K562 (cell line): ENCODE results near the gene NINJ2. TPM values are rescaled to one million over a fixed set of nuclear protein-coding genes. Genes with fewer than 3 reads are reported as not detected.

Experiments used
- ATAC-seq: fragments of 200-7000 bp; cut with Tn5 transposase; 3 replicates; pipeline ENCODE4 v1.9.1; 2020; ENCODE audit warnings: moderate library complexity
- BruUV-seq: library from RNA; stranded (reverse); fragments of 400-500 nt; replicated peaks from 2 replicates; lab custom pipeline; 2021; lab: Mats Ljungman, UMichigan
- CTCF ChIA-PET: fragments of 300-600 bp; formaldehyde crosslinking; extraction: SDS; loops from one replicate; lab custom pipeline; 2021; ENCODE audit warnings: low intra/inter-chr PET ratio; lab: Yijun Ruan, JAX
- POLR2A ChIA-PET: fragments of 300-600, 350-650 bp; sonication (Branson Sonifier 250); formaldehyde crosslinking; extraction: SDS; loops from one replicate; lab custom pipeline; 2021; ENCODE audit warnings: antibody characterized with exemption, inconsistent platforms; lab: Yijun Ruan, JAX
- DNase-seq, 4 experiments: peaks; one replicate each; pipeline versions ENCODE4 v3.0.0 to v3.0.0-alpha.2; 2011 to 2018; ENCODE audit warnings: low spot score in 3 of 4, mixed read lengths in 3 of 4; ENCODE audit errors: extremely low read depth in 1 of 4
- FAIRE-seq: peaks from 2 replicates; lab custom pipeline; 2011; peaks lifted over from hg19 to GRCh38; lab: Jason Lieb, UNC
- H2AFZ ChIP-seq: 2 replicates; pipeline ENCODE4 v1.6.0; 2011; ENCODE audit warnings: low read depth, low read length, control low read depth, inconsistent platforms
- H3K27ac ChIP-seq: fragments of 200-600 bp; 3 replicates; pipeline ENCODE4 v1.8.0; 2011; ENCODE audit warnings: low read depth, mild to moderate bottlenecking, control low read depth, inconsistent platforms, low read length, moderate library complexity, mixed read lengths; ENCODE audit errors: extremely low read depth
- H3K27me3 ChIP-seq, 2 experiments: fragments of 300-600 bp in 1 of 2; 2 replicates in 1 of 2; 3 replicates in 1 of 2; pipeline versions ENCODE4 v1.6.0 to v1.8.0; 2011; ENCODE audit warnings: inconsistent platforms in 2 of 2, low read length in 2 of 2, mild to moderate bottlenecking in 1 of 2, mixed read lengths in 1 of 2, moderate library complexity in 1 of 2; ENCODE audit not compliant: control insufficient read depth in 2 of 2, insufficient read depth in 2 of 2
- H3K36me3 ChIP-seq: fragments of 300-600 bp; 3 replicates; pipeline ENCODE4 v1.8.0; 2011; ENCODE audit warnings: mild to moderate bottlenecking, low read length, inconsistent platforms; ENCODE audit not compliant: control insufficient read depth, insufficient read depth
- H3K4me1 ChIP-seq, 2 experiments: fragments of 200-600 bp in 1 of 2; replicated peaks in 1 of 2; 2 replicates in 1 of 2; 3 replicates in 1 of 2; pipeline versions ENCODE4 v1.5.1 to v1.8.0; 2011; ENCODE audit warnings: inconsistent platforms in 2 of 2, low read length in 2 of 2, mild to moderate bottlenecking in 1 of 2, mixed read lengths in 1 of 2, moderate library complexity in 1 of 2; ENCODE audit not compliant: control insufficient read depth in 2 of 2, insufficient read depth in 2 of 2
- H3K4me2 ChIP-seq: 2 replicates; pipeline ENCODE4 v1.6.1; 2011; ENCODE audit warnings: low read length, control low read depth, inconsistent platforms, mixed read lengths; ENCODE audit not compliant: insufficient read depth
- H3K4me3 ChIP-seq: fragments of 200-600 bp; sonication (generic), shearing (Covaris generic); 2 replicates; pipeline ENCODE4 v1.5.1; 2016; ENCODE audit warnings: control low read depth, inconsistent platforms
- H3K79me2 ChIP-seq: fragments of 200-600 bp; 3 replicates; pipeline ENCODE4 v1.8.0; 2011; ENCODE audit warnings: low read length, inconsistent platforms; ENCODE audit not compliant: control insufficient read depth, insufficient read depth
- H3K9ac ChIP-seq, 2 experiments: 2 replicates each; pipeline versions ENCODE4 v1.6.0 to v1.6.1; 2011; ENCODE audit warnings: low read depth in 2 of 2, low read length in 2 of 2, control low read depth in 1 of 2, inconsistent platforms in 1 of 2, mild to moderate bottlenecking in 1 of 2, mixed read lengths in 1 of 2; ENCODE audit not compliant: insufficient read depth in 1 of 2
- H3K9me1 ChIP-seq: one replicate; pipeline ENCODE4 v1.6.0; 2011; ENCODE audit warnings: inconsistent platforms, mild to moderate bottlenecking, low read length, moderate library complexity; ENCODE audit not compliant: control insufficient read depth, insufficient read depth
- H3K9me3 ChIP-seq: replicated peaks from 2 replicates; pipeline ENCODE4 v1.5.1; 2011; ENCODE audit warnings: low read depth, low read length, inconsistent platforms; ENCODE audit not compliant: control insufficient read depth, insufficient read depth
- H4K20me1 ChIP-seq: replicated peaks from 2 replicates; pipeline ENCODE4 v1.6.1; 2011; ENCODE audit warnings: low read length, inconsistent platforms, mixed read lengths; ENCODE audit not compliant: control insufficient read depth, insufficient read depth
- NBN ChIP-seq: fragments of 450-650 bp; IDR thresholded peaks from 2 replicates; pipeline ENCODE4 v1.6.1; 2016; ENCODE audit warnings: low read depth, mild to moderate bottlenecking
- SRF ChIP-seq, 2 experiments: fragments of 250-450, 450-650 bp in 1 of 2; sonication (Bioruptor Pico) in 1 of 2; sonication (generic) in 1 of 2; formaldehyde crosslinking; IDR thresholded peaks; 2 replicates each; pipeline versions ENCODE4 v1.5.0 to v1.5.1; 2020 to 2022; ENCODE audit warnings: mild to moderate bottlenecking in 1 of 2, missing genetic modification reagents in 1 of 2
- TFE3 ChIP-seq: fragments of 450-650 bp; formaldehyde crosslinking; IDR thresholded peaks from 2 replicates; pipeline ENCODE4 v1.4.0; 2020; ENCODE audit warnings: mild to moderate bottlenecking, mixed read lengths
- ZNF398 ChIP-seq: fragments of 250-450 bp; sonication (Bioruptor Pico); IDR thresholded peaks from 2 replicates; pipeline ENCODE4 v1.8.0; 2021; ENCODE audit warnings: moderate library complexity, mild to moderate bottlenecking, inconsistent platforms
- ZNF707 ChIP-seq: fragments of 250-450 bp; sonication (Bioruptor Pico); conservative IDR thresholded peaks from 2 replicates; pipeline ENCODE4 v1.8.0; 2022; ENCODE audit warnings: inconsistent platforms, mild to moderate bottlenecking, moderate library complexity
- WGBS: fragments of 100-300 bp; shearing (Covaris generic); methylation state at CpG from one replicate; pipeline ENCODE4 v1.1.6; 2016; ENCODE audit warnings: low coverage, mixed read lengths; ENCODE audit not compliant: insufficient coverage; ENCODE audit errors: missing lambda C conversion rate; 5-methylcytosine and 5-hydroxymethylcytosine counted together
- in situ Hi-C: fragments of 300-500 bp; cut with MboI; formaldehyde crosslinking; loops from 4 replicates; pipeline ENCODE4 v1.15.0; 2018; ENCODE audit warnings: inconsistent platforms, mixed read lengths
- intact Hi-C: fragments of 100-400 bp; cut with micrococcal nuclease; formaldehyde crosslinking; loops from 2 replicates; pipeline ENCODE4 v1.14.2; 2022
- polyA plus RNA-seq, 8 experiments: library from polyadenylated mRNA; depleted of rRNA in 4 of 8; stranded (reverse) in 5 of 8; unstranded in 3 of 8; fragments of >200 nt; fragmentation: Nextera tagmentation in 2 of 8; fragmentation: Illumina TruSeq in 1 of 8; extraction: Ambion mirVana in 2 of 8; extraction: Trizol in 1 of 8; gene quantifications; 2 replicates each; pipeline versions ENCODE4 v1.2.1 to v1.2.3, GENCODE V29; 2011 to 2014; ENCODE audit warnings: inconsistent platforms in 1 of 8, missing spikeins in 1 of 8
- total RNA-seq, 7 experiments: library from RNA; depleted of rRNA in 6 of 7; stranded (reverse); fragments of >200 nt in 6 of 7; fragmentation: Illumina TruSeq in 2 of 7; extraction: Trizol in 2 of 7; gene quantifications; 2 replicates each; pipeline versions ENCODE4 v1.2.1 to v1.2.3, GENCODE V29; 2011 to 2021; ENCODE audit warnings: low replicate concordance in 1 of 7
- TF ChIP-seq, protein P1 (sequence below): sonication (generic); formaldehyde crosslinking; IDR thresholded peaks from 2 replicates; pipeline ENCODE4 v1.8.0; 2022; ENCODE audit warnings: missing genetic modification reagents, mild to moderate bottlenecking, borderline replicate concordance

The NINJ2 gene
- total and polyA plus RNA-seq, 9 of the 15 experiments (the other 6 are each of a cell fraction or from before 2014, with no cell fraction given): 2.6 to 16.0 (median 4.5) TPM

DNA sequence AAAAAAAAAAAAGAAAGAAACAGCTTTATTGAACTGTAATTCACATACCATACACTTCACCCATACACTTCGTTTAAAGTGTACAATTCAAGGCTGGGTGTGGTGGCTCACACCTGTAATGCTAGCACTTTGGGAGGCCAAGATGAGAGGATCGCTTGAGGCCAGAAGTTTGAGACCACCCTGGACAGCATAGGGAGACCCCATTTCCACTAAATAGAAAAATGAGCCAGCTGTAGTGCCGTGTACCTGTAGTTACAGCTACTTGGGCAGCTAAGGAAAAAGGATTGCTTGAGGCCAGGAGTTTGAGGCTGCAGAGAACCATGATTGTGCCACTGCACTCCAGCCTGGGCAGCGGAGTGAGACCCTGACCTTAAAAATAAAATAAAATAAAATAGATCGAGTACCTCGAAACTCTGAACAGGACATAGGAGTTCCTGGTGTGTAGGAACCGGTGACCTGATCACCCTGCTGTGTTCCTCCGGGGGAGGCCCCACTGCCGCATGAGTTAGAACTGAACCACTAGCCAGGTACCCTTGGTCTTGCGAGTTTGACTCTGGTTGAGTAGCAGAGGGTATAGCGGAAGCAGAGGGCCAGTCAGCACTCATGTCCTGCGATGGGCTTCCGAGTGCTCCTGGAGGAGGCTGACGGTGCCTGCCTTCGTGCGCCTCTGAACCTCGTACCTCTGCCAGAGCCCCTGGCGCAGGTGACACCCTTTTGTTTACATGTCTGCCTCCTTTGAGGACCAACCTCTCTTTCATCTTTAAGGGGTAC is 123.5 kb downstream of the NINJ2 start (continued):
- no peak for TF ChIP-seq ZNF398 (CRISPR knock-in tag)

DNA sequence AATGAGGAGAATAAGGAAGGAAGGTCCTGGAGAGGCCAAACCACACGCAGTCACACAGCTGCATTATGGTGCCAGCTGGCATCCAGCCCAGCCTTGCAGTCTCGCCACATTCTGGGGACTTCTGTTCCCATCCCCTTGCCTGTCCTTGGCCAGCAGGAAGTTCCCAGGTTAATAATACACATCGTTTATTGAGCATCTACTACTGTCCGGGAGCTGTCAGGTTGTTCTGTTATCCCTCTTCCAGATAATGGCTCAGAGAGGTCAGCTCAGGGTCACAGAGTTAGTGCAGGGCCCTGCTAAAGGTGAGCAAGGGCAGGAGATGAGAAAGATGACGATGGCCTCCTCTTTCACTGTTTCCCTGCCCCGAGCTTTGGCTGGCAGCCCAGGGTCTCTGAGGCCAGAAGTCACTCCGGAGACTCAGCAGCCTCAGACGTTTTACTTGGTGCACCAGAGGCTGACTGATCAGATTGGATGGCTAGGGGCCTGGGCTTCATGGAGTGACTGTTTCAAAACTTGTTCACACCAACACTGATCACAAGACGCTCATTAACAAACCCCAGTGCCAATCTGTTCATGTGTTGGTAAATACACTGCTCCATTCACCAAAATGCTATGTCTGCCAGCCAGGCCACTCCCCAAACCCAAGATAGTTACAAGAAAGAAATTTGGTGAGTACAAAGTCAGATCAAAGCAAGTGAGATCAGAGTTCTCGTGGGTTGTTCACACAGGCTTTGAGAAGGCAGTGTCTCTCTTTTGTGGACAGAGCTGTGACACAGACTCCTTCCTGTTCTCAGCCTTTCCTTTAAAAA is 124.3 kb downstream of the NINJ2 start:
- peaks cover 5 to 44% of the 10 kb centered on the region in 2 experiments; a peak in 3 of 5 replicates for H3K27me3 ChIP-seq
- H3K9me3 ChIP-seq: no peaks in the 10 kb centered on the region
- no peak for ATAC-seq
- no peaks in the 10 kb centered on the region for H3K79me2 ChIP-seq
- no peaks in the 10 kb centered on the region for H3K36me3 ChIP-seq
- CTCF ChIA-PET: no interaction called here
- no peaks in the 10 kb centered on the region for H3K4me1 ChIP-seq
- H3K4me3 ChIP-seq: no peak overlapping the region
- BruUV-seq: no TSS peak
- 0 out of 2 replicates have a peak, but pooled peaks cover 5% of the 10 kb centered on the region for H4K20me1 ChIP-seq
- whole genome bisulfite sequencing: 3% methylated on average over 9 of the region's 10 CpGs
- intact Hi-C loops (no loop called here), in situ Hi-C loops (no loop called here)
- no peak overlapping the region for H3K27ac ChIP-seq
- no peak overlapping the region for H2AFZ ChIP-seq
- no peak for DNase-seq
- no peak overlapping the region for H3K4me2 ChIP-seq
- no peaks in the 10 kb centered on the region for H3K9me1 ChIP-seq
- H3K9ac ChIP-seq: peak overlapping the region in 1 of 2 experiments; percentile 43; a peak in 1 of 4 replicates
- no peak for FAIRE-seq
- POLR2A ChIA-PET: no interaction called here
- TF ChIP-seq TFE3 (CRISPR knock-in tag): no peak
- no peak for TF ChIP-seq SRF (CRISPR knock-in tag; IDR thresholded peaks at IDR 0.05)
- TF ChIP-seq ZNF707 (CRISPR knock-in tag): no peak
- no peak for TF ChIP-seq NBN
- TF ChIP-seq, protein P1, sequence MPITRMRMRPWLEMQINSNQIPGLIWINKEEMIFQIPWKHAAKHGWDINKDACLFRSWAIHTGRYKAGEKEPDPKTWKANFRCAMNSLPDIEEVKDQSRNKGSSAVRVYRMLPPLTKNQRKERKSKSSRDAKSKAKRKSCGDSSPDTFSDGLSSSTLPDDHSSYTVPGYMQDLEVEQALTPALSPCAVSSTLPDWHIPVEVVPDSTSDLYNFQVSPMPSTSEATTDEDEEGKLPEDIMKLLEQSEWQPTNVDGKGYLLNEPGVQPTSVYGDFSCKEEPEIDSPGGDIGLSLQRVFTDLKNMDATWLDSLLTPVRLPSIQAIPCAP (CRISPR knock-in tag): no peak
